A673 (cell line): ENCODE data around the gene DEFB108B.
"Not testable (repeated sequence)": the region's sequence is repeated elsewhere in the genome, so short reads cannot be mapped to it uniquely, and the experiment has no call there.

Source experiments
- EZH2 ChIP-seq: fragments of 200-600 bp; sonication (generic); IDR thresholded peaks from 2 replicates; pipeline ENCODE4 v1.6.1; 2017; ENCODE audit warnings: borderline replicate concordance, low read depth, mild to moderate bottlenecking, mixed read lengths, antibody characterized with exemption, low read length; ENCODE audit not compliant: poor library complexity, severe bottlenecking
- TF ChIP-seq, protein P1 (sequence below): fragments of 300-800, 200-600 bp; sonication (generic); conservative IDR thresholded peaks from 2 replicates; pipeline ENCODE4 v1.5.1; 2017; ENCODE audit warnings: low read depth, mild to moderate bottlenecking, antibody characterized with exemption, low read length, moderate library complexity, mixed read lengths

GRCh38 chr11:71878059-71878458 is 45.1 kb downstream of the DEFB108B start, which contains the start of gene DEFB131B:
- TF ChIP-seq, protein P1, sequence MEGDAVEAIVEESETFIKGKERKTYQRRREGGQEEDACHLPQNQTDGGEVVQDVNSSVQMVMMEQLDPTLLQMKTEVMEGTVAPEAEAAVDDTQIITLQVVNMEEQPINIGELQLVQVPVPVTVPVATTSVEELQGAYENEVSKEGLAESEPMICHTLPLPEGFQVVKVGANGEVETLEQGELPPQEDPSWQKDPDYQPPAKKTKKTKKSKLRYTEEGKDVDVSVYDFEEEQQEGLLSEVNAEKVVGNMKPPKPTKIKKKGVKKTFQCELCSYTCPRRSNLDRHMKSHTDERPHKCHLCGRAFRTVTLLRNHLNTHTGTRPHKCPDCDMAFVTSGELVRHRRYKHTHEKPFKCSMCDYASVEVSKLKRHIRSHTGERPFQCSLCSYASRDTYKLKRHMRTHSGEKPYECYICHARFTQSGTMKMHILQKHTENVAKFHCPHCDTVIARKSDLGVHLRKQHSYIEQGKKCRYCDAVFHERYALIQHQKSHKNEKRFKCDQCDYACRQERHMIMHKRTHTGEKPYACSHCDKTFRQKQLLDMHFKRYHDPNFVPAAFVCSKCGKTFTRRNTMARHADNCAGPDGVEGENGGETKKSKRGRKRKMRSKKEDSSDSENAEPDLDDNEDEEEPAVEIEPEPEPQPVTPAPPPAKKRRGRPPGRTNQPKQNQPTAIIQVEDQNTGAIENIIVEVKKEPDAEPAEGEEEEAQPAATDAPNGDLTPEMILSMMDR: not testable (repeated sequence)
- not testable (repeated sequence) for TF ChIP-seq EZH2
